Medulla oblongata (tissue), 1 donor: ENCODE data around the gene BRAT1.
A peak's percentile ranks its signal among the peaks of the same experiment; 100 is the strongest.

Experiments
- DNase-seq: peaks from one replicate; pipeline ENCODE4 v3.0.0-alpha.2; 2015; ENCODE audit errors: extremely low spot score

The BRAT1 gene

GRCh38 chr7:2559283-2559950, 4.1 kb upstream of the BRAT1 start:
- no peak for DNase-seq

- peak; percentile 87 for DNase-seq
Observed at GRCh38 chr7:2558629-2559282, 3.4 kb upstream of the BRAT1 start, which contains the start of gene IQCE. TSS of gene IQCE (plus strand) at chr7:2558979. CDS start at chr7:2559182, 203 bp downstream.

DNA sequence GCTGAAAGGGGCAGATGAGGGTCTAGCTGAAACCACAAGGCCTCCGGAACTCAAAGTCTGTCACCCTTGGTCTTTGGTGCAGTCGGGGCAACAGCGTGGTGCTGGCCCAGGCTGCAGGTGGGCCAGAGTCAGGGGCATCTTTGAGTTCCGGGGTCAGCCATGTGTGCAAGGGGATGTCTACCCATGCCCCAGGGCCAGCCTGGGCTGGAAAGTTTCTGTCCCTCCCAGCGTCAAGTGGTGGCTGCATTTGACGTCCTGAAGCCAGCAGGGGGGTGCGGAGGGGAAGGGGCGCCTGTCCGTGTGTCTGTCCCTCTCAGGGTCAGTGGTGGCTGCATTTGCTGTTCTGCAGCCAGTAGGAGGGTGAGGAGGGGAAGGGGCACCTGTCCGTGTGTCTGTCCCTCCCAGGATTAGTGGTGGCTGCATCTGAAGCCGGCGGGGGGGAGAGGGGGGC, 638 bp downstream of the BRAT1 start:
- DNase-seq, result no peak

GRCh38 chr7:2553831-2554581, 1.3 kb downstream of the BRAT1 start:
- no peak for DNase-seq

- no peak for DNase-seq
Observed at GRCh38 chr7:2553108-2553507, 2.2 kb downstream of the BRAT1 start.

GRCh38 chr7:2551418-2551817, 3.9 kb downstream of the BRAT1 start:
- no peak for DNase-seq

GRCh38 chr7:2546776-2547586, 8.3 kb downstream of the BRAT1 start:
- no peak for DNase-seq

DNA sequence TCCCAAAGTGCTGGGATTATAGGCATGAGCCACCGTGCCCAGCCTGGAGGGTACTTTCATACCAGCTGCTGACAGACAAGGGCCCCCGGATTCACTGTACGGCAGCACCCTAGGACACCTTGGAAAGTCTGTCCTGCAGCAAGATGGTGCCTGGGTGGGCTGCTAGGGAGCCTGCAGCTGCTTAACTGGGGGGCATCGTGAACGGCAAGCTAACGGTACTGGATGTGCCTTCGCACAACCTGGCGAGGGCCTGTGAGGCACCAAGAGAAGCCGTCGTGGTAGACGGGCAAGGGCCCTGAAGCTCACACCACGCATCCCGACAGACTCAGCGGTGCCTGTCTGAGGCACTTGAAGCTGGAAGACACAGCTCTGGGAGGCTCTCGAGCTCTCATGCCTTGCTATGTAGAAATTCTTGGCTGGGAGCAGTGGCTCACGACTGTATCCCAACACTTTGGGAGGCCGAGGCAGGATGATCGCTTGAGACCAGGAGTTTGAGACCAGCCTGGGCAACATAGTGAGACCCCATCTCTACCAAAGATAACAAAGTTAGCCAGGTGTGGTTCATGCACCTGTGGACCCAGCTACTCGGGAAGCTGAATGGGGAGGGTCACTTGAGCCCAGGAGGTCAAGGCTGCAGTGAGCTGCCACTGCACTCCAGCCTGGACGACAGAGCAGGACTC, 9.4 kb downstream of the BRAT1 start:
- no peak for DNase-seq

GRCh38 chr7:2544541-2545188, 10.7 kb downstream of the BRAT1 start:
- no peak for DNase-seq

DNA sequence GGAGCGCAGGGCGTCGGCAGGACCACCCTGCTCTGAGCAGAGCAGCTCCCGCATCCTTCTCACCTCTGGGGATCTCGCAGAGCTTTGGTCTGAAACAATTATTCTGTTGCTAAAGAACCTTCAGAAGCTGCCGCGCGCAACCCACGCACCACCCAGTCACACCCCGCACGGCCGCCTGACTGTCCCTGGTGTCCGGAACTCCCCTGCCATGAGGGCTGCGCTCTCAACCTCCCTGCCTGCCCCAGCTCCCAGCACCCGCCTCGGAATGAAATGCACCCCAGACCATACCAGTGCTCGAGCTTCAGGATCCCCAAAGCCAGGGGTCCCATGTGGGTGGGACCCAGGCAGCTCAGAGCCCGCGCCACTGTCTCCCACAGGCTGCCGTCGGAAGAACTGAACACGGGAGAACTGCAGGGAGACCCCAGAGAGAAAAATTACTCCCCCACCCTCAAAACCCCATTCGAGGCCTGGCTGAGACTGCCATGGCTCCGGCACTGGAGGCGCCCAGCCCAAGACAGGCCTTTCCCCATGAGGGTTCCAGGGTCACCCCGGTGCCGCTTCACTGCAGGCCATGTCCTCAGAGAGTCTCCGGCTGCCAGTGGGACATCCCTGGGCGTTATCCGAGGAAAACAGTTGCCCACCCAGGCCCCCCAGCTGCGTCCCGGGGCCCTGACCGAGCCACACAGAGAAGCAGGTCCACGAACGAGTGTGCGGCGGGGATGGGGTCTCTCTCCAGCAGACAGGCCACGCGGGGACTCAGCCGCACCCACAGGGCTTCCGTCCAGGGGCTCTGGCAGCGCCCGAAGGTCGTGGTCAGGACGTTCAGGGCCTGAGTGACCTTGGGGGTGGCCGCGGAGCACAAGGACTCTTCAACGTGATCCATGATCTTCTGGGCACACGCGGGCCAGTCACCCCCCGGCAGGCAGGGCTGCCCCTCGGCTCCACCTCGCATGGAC, 12.1 kb downstream of the BRAT1 start:
- DNase-seq, result no peak

- no peak for DNase-seq
Observed at GRCh38 chr7:2542011-2542915, 13.1 kb downstream of the BRAT1 start.

DNA sequence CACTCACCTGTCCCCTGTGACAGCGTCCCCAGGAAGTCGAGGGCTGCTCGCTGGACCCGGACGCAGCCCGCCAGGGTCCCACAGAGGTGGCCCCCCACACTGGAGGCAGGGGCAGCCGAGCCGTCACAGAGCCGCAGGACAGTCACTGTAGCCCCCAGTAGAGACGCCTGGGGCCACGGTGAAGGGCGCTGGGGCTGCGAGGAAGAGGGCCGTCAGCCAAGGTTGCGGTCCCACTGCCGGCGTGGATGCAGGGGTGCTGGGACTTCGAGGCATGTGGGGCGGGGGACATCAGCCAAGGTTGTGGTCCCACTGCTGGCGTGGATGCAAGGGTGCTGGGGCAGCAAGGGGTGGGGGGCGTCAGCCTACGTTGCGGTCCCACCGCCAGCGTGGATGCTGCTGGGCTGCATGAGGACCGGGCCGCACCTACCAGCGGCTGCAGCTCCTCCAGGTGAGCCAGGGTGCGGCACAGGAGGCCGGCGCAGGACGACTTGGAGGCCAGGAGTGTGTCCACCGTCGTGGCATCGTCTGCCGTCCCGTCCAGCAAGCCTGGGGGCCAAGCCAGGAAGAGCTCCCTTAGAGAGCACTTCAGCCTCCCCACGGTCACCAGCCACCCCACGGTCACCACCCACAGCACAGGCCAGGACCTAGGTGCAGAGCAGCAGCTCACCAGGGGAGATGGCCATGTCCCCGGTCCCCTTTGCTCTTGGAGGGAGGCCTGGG, 13.9 kb downstream of the BRAT1 start:
- DNase-seq, result no peak

DNA sequence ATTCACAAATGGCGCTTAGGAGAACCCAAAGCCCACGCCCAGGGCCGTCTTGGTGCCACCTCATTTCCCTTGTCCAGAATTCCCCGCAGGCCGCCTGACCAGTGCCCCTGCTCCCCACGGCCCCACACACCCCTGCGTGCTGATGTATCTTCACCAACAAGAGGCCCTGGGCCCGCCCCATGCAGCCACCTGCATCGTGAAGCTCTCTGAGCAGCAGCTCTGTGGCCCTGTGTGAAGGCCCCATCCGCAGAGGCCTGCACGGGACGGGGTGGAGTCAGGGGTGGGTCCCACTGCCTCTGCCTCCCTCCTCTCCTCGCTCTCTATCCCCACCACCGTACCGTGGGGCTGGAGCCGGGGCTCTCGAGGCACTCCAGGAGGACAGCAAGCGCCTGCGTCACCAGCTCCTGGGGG, 14.7 kb downstream of the BRAT1 start:
- DNase-seq, result no peak

DNA sequence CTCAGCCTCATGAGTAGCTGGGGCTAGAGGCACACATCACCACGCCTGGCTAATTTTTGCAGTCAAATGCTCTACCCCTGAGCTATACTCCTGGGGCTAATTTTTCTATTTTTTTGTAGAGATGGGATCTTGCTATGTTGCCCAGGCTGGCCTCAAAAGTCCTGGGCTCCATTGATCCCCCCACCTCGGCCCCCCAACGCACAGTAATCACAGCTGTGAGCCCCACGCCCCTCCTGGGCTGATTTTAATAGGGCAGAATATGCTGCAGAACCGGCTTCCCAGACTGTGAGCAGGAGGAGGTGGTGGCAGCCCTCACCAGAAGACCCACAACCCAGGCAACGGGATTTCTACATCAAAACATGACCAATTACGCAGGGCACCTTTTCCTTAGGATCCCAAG, 15.2 kb downstream of the BRAT1 start:
- DNase-seq, result no peak

- no peak for DNase-seq
Observed at GRCh38 chr7:2539031-2539911, 16.1 kb downstream of the BRAT1 start.

- no peak for DNase-seq
Observed at GRCh38 chr7:2537981-2538851, 17.1 kb downstream of the BRAT1 start.
